ENCODE data around the gene ZNF70.

The ZNF70 gene

DNA sequence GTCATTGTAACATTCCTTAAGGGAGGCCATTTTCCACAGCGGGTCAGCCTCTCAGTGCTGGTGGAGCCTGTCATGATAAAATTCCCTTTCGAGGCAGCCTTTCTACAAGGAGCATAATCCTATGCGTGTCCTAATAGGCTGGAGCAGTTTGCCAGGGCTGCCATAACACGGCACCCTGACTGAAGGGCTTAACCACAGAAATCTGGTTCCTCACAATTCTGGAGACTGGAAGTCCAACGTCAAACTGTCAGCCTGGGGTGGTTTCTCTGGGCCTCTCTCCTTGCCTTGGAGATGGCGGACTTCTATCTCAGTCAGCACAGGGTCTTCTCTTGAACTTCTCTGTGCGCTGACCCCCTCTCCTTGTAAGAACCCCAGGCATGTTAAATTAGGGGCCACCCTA is 61.5 kb downstream of the ZNF70 start:
- DNase-seq: no peak
